Activated CD4-positive, alpha-beta T cell treated with anti-CD3 and anti-CD28 coated beads, Interleukin-2, amount 50 U/mL, for 24 hours (primary cell): ENCODE data around the gene DPH2.

Source experiments
- DNase-seq, 2 donors: peaks; one replicate each; pipeline ENCODE4 v3.0.0-alpha.2; 2020; ENCODE audit warnings: low read depth in 1 of 2, low spot score in 1 of 2

DPH2 gene

GRCh38 chr1:43982808-43983207 lies 13.0 kb downstream of the DPH2 start:
- no peak for DNase-seq

GRCh38 chr1:43983253-43983899 lies 13.6 kb downstream of the DPH2 start:
- no peak for DNase-seq

- DNase-seq = no peak
Measured at GRCh38 chr1:43984855-43985254, 15.0 kb downstream of the DPH2 start.

- DNase-seq = no peak
Measured at GRCh38 chr1:43985984-43986595, 16.3 kb downstream of the DPH2 start.

- no peak for DNase-seq
Measured at GRCh38 chr1:43986712-43987111, 16.9 kb downstream of the DPH2 start.

GRCh38 chr1:43987159-43987902 lies 17.5 kb downstream of the DPH2 start:
- no peak for DNase-seq

- no peak for DNase-seq
Measured at GRCh38 chr1:43990271-43991199, 20.7 kb downstream of the DPH2 start.

GRCh38 chr1:43991200-43991475 lies 21.3 kb downstream of the DPH2 start:
- DNase-seq = no peak

- DNase-seq = peak; percentile 57 to 64
Measured at GRCh38 chr1:43991476-43992231, 21.8 kb downstream of the DPH2 start, which contains the start of gene CCDC24. Gene CCDC24, plus strand, starts transcription at chr1:43991599. Its CDS starts 280 bp downstream, at chr1:43991879.

GRCh38 chr1:43992232-43992995 lies 22.6 kb downstream of the DPH2 start:
- no peak for DNase-seq

- no peak for DNase-seq
Measured at GRCh38 chr1:43993206-43993914, 23.6 kb downstream of the DPH2 start.

- no peak for DNase-seq
Measured at GRCh38 chr1:43994071-43994470, 24.3 kb downstream of the DPH2 start.

- DNase-seq = no peak
Measured at GRCh38 chr1:43994794-43995790, 25.3 kb downstream of the DPH2 start.

GRCh38 chr1:43995984-43996732 lies 26.3 kb downstream of the DPH2 start:
- no peak for DNase-seq

- no peak for DNase-seq
Measured at GRCh38 chr1:43996733-43997115, 26.9 kb downstream of the DPH2 start.

GRCh38 chr1:43997295-43997999 lies 27.6 kb downstream of the DPH2 start:
- DNase-seq = no peak

- no peak for DNase-seq
Measured at GRCh38 chr1:43998000-43998378, 28.2 kb downstream of the DPH2 start.
